ENCODE measurements around the gene TSR3.

DNA sequence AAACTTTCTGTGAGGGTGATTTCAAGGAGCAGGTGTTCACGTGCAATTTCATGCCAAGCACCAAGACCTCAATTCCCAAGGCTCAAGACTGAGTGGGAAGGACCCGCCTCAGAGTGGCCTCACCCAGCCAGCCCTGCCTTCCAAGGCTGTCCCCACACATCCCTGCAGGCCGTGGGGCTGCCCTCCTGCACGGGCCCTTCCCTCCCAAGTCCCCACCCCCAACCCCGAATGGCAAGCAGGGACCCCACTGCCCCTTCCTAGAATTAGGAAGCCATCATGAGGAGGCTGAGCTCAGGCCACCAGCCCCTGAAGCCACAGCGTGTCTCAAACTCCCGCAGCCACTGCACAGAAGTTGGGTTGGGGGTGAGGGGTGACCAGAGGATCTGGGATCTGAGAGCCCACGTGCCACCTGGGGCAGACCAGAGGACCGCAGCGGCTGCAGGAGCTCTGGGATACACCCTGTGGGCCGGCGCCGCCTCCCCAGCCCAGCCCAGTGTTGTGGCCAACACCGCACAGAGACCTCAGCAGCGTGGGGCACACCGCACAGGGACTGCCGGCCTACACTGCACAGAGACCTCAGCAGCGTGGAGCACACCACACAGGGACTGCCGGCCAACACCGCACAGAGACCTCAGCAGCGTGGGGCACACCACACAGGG, 20.7 kb upstream of the TSR3 start:
- TF ChIP-seq, protein P1, sequence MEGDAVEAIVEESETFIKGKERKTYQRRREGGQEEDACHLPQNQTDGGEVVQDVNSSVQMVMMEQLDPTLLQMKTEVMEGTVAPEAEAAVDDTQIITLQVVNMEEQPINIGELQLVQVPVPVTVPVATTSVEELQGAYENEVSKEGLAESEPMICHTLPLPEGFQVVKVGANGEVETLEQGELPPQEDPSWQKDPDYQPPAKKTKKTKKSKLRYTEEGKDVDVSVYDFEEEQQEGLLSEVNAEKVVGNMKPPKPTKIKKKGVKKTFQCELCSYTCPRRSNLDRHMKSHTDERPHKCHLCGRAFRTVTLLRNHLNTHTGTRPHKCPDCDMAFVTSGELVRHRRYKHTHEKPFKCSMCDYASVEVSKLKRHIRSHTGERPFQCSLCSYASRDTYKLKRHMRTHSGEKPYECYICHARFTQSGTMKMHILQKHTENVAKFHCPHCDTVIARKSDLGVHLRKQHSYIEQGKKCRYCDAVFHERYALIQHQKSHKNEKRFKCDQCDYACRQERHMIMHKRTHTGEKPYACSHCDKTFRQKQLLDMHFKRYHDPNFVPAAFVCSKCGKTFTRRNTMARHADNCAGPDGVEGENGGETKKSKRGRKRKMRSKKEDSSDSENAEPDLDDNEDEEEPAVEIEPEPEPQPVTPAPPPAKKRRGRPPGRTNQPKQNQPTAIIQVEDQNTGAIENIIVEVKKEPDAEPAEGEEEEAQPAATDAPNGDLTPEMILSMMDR (conservative IDR thresholded peaks at IDR 0.05 in 1 of 2, IDR thresholded peaks at IDR 0.05 in 1 of 2; ENCODE audit: extremely low read depth in 1 of 2, insufficient read depth in 1 of 2, low read depth in 1 of 2, low read length in 2 of 2): no peak
- no peak for TF ChIP-seq EZH2 (IDR thresholded peaks at IDR 0.05; ENCODE audit: borderline replicate concordance, low read length)

All from mammary epithelial cell (primary cell).